ENCODE measurements around the gene RAD54L.
"Not testable (repeated sequence)": the region's sequence is repeated elsewhere in the genome, so short reads cannot be mapped to it uniquely, and the experiment has no call there.

RAD54L gene

GRCh38 chr1:46325285-46326076 lies 77.9 kb downstream of the RAD54L start:
- not testable (repeated sequence) for H3K36me3 ChIP-seq (ENCODE audit: low read length); H4K20me1 ChIP-seq (ENCODE audit: low read depth, low read length); H3K27me3 ChIP-seq (ENCODE audit: low read length); H3K4me3 ChIP-seq (ENCODE audit: insufficient read depth, low read length, poor library complexity, severe bottlenecking); H3K9me2 ChIP-seq (replicated peaks; ENCODE audit: insufficient read depth, low read length); H3K9me3 ChIP-seq (ENCODE audit: insufficient read depth, low read length); H3K9ac ChIP-seq (ENCODE audit: low read length); H3K79me2 ChIP-seq (ENCODE audit: insufficient read depth, low read length)
- Histone ChIP-seq H3K27ac (ENCODE audit: low read depth, low read length) (peak overlapping the region; percentile 78), H3F3A (ENCODE audit: insufficient read depth) (peaks cover 35% of the 10 kb centered on the region; the same call in 1 of the 2 replicates), H3K4me2 (ENCODE audit: low read depth, low read length, poor library complexity, severe bottlenecking) (peak overlapping the region; percentile 33), H2AFZ (ENCODE audit: low read depth, low read length, severe bottlenecking) (peak overlapping the region; percentile 7)
